MCF 10A (cell line): ENCODE results near the gene RGS16. TPM values are rescaled to one million over a fixed set of nuclear protein-coding genes. Genes with fewer than 3 reads are reported as not detected.

Experiments
- BruUV-seq: library from RNA; stranded (reverse); fragments of 400-500 nt; replicated peaks from 2 replicates; lab custom pipeline; 2021; lab: Mats Ljungman, UMichigan
- CTCF ChIA-PET: fragments of 300-600 bp; sonication (Branson Sonifier 250); formaldehyde crosslinking; extraction: SDS; loops from one replicate; lab custom pipeline; 2021; ENCODE audit warnings: antibody characterized with exemption, inconsistent platforms; lab: Yijun Ruan, JAX
- POLR2A ChIA-PET: fragments of 300-600, 350-650 bp; sonication (Branson Sonifier 250); formaldehyde crosslinking; extraction: SDS; loops from one replicate; lab custom pipeline; 2020; ENCODE audit warnings: antibody characterized with exemption, inconsistent platforms; lab: Yijun Ruan, JAX
- DNase-seq: peaks from one replicate; pipeline ENCODE4 v3.0.0-alpha.2; 2018; ENCODE audit not compliant: unreplicated experiment
- H3K27ac Mint-ChIP-seq: one replicate; pipeline ENCODE4 v1.8.0; 2022; ENCODE audit warnings: mild to moderate bottlenecking, low read depth, mixed read lengths; ENCODE audit not compliant: unreplicated experiment
- H3K27me3 Mint-ChIP-seq: one replicate; pipeline ENCODE4 v1.8.0; 2022; ENCODE audit warnings: mixed read lengths; ENCODE audit not compliant: insufficient read depth, unreplicated experiment
- H3K36me3 Mint-ChIP-seq: one replicate; pipeline ENCODE4 v1.8.0; 2022; ENCODE audit warnings: mild to moderate bottlenecking, moderate library complexity, mixed read lengths; ENCODE audit not compliant: insufficient read depth, unreplicated experiment
- H3K4me1 Mint-ChIP-seq: one replicate; pipeline ENCODE4 v1.8.0; 2022; ENCODE audit warnings: mixed read lengths; ENCODE audit not compliant: insufficient read depth, unreplicated experiment
- H3K4me3 Mint-ChIP-seq: one replicate; pipeline ENCODE4 v1.8.0; 2022; ENCODE audit warnings: mild to moderate bottlenecking, moderate library complexity, mixed read lengths; ENCODE audit not compliant: unreplicated experiment
- H3K9me3 Mint-ChIP-seq: one replicate; pipeline ENCODE4 v1.8.0; 2022; ENCODE audit warnings: mixed read lengths; ENCODE audit not compliant: unreplicated experiment
- intact Hi-C: fragments of 100-400 bp; cut with micrococcal nuclease; formaldehyde crosslinking; loops from 2 replicates; pipeline ENCODE4 v1.14.1; 2022
- total RNA-seq: library from RNA; stranded (reverse); gene quantifications from 2 replicates; pipeline ENCODE4 v1.2.3, GENCODE V29; 2022
- TF ChIP-seq, protein P1 (sequence below): fragments of 200-600 bp; IDR thresholded peaks from one replicate; pipeline ENCODE4 v1.8.0; 2022; ENCODE audit warnings: antibody characterized with exemption, mild to moderate bottlenecking; ENCODE audit not compliant: unreplicated experiment

RGS16 gene
- total RNA-seq, 1 experiment from 2014 or later: 13.7 TPM

DNA sequence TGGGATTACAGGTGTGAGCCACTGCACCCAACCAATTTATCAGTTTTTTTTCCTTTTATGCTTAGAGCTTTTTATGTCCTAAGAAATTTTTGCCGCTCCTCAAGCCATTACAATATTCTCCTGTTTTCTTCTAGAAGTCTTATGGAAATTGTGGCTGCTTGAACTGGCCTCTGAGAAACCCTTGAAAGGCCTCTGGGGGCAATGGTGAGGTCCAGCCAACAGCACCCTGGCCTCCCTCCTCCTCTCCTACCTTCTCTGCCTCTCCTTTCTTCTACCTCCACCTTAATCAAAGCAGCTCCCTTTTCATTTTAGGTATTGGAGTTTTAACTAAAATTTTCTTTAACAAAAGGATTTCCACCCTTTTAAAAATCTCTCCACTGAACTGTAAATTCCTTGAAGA, 24.5 kb upstream of the RGS16 start:
- H3K27me3 Mint-ChIP-seq: no peaks in the 10 kb centered on the region
- ChIA-PET CTCF (interaction anchor here (0.8 to 8.2 kb wide), 5 partner anchors 10 to 155 kb away, joined by 3 to 42 read pairs (median 4); no protein-coding TSS in a partner anchor), POLR2A (interaction anchor here (1.4 to 2.7 kb wide), 3 partner anchors 10 to 25 kb away, joined by 3 to 9 read pairs (median 4); no protein-coding TSS in a partner anchor)
- no peak overlapping the region for H3K27ac Mint-ChIP-seq
- H3K4me1 Mint-ChIP-seq: peaks cover 35% of the 10 kb centered on the region
- TF ChIP-seq, protein P1, sequence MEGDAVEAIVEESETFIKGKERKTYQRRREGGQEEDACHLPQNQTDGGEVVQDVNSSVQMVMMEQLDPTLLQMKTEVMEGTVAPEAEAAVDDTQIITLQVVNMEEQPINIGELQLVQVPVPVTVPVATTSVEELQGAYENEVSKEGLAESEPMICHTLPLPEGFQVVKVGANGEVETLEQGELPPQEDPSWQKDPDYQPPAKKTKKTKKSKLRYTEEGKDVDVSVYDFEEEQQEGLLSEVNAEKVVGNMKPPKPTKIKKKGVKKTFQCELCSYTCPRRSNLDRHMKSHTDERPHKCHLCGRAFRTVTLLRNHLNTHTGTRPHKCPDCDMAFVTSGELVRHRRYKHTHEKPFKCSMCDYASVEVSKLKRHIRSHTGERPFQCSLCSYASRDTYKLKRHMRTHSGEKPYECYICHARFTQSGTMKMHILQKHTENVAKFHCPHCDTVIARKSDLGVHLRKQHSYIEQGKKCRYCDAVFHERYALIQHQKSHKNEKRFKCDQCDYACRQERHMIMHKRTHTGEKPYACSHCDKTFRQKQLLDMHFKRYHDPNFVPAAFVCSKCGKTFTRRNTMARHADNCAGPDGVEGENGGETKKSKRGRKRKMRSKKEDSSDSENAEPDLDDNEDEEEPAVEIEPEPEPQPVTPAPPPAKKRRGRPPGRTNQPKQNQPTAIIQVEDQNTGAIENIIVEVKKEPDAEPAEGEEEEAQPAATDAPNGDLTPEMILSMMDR: no peak
- DNase-seq: no peak
- H3K9me3 Mint-ChIP-seq: no peaks in the 10 kb centered on the region
- H3K36me3 Mint-ChIP-seq: no peaks in the 10 kb centered on the region
- intact Hi-C loops: no loop called here
- no peak overlapping the region for H3K4me3 Mint-ChIP-seq
- no TSS peak for BruUV-seq

GRCh38 chr1:182627622-182628021, 23.4 kb upstream of the RGS16 start:
- Mint-ChIP-seq H3K9me3 (no peaks in the 10 kb centered on the region), H3K27ac (no peak overlapping the region), H3K36me3 (no peaks in the 10 kb centered on the region), H3K4me1 (peaks cover 45% of the 10 kb centered on the region), H3K27me3 (no peaks in the 10 kb centered on the region), H3K4me3 (no peak overlapping the region)
- ChIA-PET CTCF (interaction anchor here (0.7 to 8.2 kb wide), 3 partner anchors 9 to 156 kb away, joined by 3 to 42 read pairs (median 6); no protein-coding TSS in a partner anchor), POLR2A (interaction anchor here (1.6 to 2.2 kb wide), 3 partner anchors 11 to 24 kb away, joined by 4 to 12 read pairs (median 6); no protein-coding TSS in a partner anchor)
- intact Hi-C loops: no loop called here
- DNase-seq: no peak
- no TSS peak for BruUV-seq
- TF ChIP-seq, protein P1: no peak

DNA sequence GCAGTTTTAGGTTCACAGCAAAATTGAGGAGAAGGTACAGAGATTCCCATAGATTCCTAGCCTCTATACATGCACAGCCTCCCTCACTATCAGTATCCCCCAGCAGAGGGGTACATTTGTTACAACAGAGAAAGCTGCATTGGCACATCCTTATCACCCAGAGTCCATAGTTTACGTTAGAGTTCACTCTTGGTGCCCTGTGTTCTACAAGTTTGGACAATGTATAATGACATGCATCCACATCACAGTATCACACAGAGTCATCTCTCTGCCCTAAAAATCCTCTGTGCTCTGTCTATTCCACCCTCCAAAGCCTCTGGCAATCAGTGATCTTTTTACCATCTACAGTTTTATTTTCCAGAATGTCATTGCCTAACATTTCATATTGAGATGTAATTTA, 22.3 kb upstream of the RGS16 start:
- CTCF ChIA-PET: interaction anchor here (0.6 to 8.2 kb wide), 4 partner anchors 18 to 842 kb away, joined by 3 to 42 read pairs (median 4); no protein-coding TSS in a partner anchor
- peaks cover 47% of the 10 kb centered on the region for H3K4me1 Mint-ChIP-seq
- peak overlapping the region; percentile 68 for H3K27ac Mint-ChIP-seq
- H3K27me3 Mint-ChIP-seq: no peaks in the 10 kb centered on the region
- DNase-seq: no peak
- TF ChIP-seq, protein P1: no peak
- no peaks in the 10 kb centered on the region for H3K36me3 Mint-ChIP-seq
- no peak overlapping the region for H3K4me3 Mint-ChIP-seq
- H3K9me3 Mint-ChIP-seq: peaks cover under 1% of the 10 kb centered on the region
- POLR2A ChIA-PET: interaction anchor here (1.4 to 2.2 kb wide), 4 partner anchors 10 to 22 kb away, joined by 4 to 12 read pairs (median 6); partner anchors contain the start of gene RGS16
- intact Hi-C loops: no loop called here
- no TSS peak for BruUV-seq

GRCh38 chr1:182625719-182626504, 21.7 kb upstream of the RGS16 start:
- Mint-ChIP-seq H3K27ac (peak overlapping the region; percentile 68), H3K9me3 (peaks cover 6% of the 10 kb centered on the region), H3K27me3 (no peaks in the 10 kb centered on the region), H3K4me1 (peaks cover 44% of the 10 kb centered on the region), H3K4me3 (no peak overlapping the region), H3K36me3 (no peaks in the 10 kb centered on the region)
- POLR2A ChIA-PET: interaction anchor here (1.4 to 2.2 kb wide), 4 partner anchors 9 to 21 kb away, joined by 4 to 12 read pairs (median 6); partner anchors contain the start of gene RGS16
- peak; percentile 70 for DNase-seq
- TF ChIP-seq, protein P1: no peak
- CTCF ChIA-PET: interaction anchor here (0.8 to 8.2 kb wide), 2 partner anchors 19 to 158 kb away, joined by 3 to 42 read pairs; no protein-coding TSS in a partner anchor
- no TSS peak for BruUV-seq
- intact Hi-C loops: no loop called here
